Activated CD4-positive, alpha-beta T cell treated with anti-CD3 and anti-CD28 coated beads for 24 hours (primary cell): ENCODE measurements around the gene IFITM5.
"Not testable (repeated sequence)": the region's sequence is repeated elsewhere in the genome, so short reads cannot be mapped to it uniquely, and the experiment has no call there.

Source experiments
- DNase-seq, 2 donors: peaks; one replicate each; pipeline ENCODE4 v3.0.0-alpha.2; 2020; ENCODE audit warnings: low read depth in 2 of 2

Gene IFITM5

DNA sequence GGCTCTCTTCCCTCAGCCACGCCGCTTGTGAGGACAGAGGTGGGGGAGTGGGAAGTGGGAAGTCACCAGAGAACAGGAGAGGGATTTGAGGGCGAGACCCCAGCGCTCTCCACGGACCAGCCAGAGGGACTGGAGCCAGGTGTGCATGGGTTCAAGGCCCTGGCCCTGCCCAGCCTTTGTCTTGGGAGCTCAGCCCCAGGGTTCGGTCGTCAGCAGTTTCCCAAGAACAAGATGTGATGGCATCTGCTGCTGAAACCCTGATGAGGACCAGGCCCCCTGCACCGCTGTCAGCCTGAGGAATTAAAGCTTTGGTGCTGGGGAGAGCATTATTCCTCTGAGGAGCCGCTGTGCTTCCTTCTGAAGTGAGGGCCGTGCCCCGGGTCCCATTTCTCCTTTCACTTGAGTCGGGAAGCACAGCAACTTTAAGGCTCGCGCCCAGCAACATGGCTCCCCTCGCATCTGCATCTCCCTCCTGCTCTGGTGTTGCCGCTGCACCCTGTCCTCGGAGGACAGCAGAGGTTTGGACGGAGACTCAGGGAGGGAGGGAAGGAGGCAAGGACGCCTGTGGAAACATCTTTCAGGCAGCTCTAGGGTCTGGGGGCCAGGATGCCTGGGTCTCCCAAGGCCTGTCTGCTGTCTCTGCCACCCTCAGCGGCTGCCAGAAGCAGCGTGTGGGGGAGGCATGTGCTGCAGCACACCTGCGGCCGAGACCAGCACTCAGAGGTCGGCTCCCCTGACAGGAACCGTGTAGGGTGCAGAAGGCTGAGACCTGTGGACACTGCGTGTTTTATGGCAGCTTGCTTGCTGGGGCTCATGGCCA is 3.8 kb downstream of the IFITM5 start:
- DNase-seq: no peak

DNA sequence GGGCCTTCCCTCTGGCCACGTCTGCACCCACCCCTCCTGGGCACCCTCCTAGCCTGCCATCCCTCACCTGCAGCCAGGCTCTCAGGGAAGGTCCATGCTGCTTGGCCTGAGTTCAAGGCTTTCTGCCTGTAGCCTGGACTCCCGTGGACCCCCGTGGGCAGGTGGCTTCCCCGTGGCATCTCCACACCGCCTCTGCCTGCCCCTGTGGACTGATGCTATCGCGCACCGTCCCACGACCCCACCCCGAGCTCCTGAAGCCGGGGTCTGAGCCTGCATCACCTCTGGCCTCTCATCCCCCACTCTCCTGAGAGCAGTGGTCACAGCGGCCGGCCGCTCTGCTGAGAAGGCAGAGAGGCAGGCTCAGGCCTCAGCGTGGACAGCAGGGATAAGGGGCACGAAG is 4.5 kb downstream of the IFITM5 start:
- no peak for DNase-seq

DNA sequence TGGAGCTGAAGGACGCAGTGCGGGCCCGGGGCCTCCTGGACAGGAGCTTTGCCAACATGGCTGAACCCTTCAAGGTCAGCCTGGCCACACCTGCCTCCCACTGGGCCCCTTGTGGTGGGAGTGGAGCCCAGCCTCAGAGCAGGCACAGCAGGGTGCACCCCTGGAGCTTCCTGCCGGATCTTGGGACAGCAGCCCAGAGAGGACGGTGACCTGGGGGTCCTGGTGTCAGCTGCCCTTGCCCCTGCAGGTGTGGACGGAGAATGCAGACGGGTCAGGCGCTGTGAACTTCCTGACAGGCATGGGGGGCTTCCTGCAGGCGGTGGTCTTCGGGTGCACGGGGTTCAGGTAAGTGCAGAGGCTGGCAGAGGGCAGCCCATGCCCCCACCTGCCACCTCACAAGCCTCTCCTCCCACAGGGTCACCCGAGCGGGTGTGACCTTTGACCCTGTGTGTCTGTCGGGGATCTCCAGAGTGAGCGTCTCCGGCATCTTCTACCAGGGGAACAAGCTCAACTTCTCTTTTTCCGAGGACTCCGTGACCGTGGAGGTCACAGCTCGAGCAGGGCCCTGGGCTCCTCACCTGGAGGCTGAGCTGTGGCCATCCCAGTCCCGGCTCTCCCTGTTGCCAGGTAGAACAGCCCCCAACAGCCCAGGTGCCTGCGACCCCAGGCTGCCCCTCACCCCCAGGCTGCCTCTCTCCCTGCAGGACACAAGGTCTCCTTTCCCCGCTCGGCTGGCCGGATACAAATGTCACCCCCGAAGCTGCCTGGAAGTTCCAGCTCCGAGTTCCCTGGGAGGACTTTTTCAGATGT is 5.3 kb downstream of the IFITM5 start:
- no peak for DNase-seq

DNA sequence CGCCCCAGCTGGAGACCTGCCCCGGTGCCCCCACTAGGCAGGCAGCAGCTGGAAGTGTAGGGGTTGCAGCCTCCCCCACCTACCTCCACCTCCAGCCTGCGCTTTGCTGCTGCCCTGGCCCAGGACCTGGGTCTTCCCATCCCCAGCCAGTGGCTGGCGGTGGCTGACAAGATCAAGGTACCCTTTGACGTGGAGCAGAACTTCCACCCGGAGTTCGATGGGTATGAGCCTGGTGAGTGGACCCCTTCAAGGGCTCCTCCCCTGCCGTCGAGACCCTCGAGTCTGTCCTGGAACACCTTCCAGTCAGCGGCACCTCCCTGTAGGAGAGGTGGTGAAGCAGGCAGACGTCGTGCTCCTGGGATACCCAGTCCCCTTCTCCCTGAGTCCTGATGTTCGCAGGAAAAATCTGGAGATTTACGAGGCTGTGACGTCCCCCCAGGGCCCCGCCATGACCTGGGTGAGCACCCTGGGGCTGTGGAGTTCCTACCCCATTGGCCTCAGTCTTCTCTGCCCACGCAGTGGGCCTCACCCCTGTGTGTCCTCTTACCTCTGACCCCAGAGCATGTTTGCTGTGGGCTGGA is 6.0 kb downstream of the IFITM5 start:
- no peak for DNase-seq

DNA sequence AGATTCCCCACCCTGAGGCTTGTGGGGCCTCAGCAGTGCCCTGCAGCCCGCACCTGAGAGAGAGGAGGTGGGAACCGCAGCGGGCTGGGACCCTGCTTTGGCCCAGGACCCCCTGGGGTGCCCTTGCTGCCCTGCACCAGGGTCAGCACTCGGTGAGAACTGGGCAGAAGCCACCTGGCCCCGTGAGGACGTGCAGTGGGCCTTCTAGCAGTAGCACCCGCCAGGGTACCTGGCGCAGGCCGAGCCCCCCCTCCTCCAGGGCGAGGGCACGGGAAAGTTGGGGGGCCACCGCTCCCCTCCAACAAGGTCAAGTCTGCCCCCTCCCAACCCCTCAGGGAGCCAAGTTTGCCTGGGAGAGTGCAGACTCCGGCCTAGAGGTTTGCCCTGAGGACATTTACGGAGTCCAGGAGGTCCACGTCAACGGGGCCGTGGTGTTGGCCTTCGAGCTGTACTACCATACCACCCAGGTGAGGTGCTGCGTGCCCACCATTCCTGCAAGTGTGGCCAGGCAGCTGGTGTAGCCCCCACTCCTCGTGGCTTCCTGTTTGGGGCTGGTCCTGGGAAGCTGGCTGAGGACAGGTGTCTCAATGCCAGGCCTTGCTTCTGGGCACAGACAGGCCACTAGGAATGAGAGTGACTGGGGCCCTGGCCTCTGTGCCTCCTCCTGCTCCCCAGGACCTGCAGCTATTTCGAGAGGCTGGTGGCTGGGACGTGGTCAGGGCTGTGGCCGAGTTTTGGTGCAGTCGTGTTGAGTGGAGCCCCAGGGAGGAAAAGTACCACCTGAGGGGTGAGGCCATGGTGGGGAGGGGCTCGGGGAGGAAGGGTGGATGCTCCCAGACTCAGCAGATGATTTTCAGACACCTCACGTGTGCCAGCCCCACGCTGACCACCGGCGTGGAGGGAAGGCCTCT is 6.9 kb downstream of the IFITM5 start:
- no peak for DNase-seq

- no peak for DNase-seq
Measured at GRCh38 chr11:291281-292210, 7.8 kb downstream of the IFITM5 start.

DNA sequence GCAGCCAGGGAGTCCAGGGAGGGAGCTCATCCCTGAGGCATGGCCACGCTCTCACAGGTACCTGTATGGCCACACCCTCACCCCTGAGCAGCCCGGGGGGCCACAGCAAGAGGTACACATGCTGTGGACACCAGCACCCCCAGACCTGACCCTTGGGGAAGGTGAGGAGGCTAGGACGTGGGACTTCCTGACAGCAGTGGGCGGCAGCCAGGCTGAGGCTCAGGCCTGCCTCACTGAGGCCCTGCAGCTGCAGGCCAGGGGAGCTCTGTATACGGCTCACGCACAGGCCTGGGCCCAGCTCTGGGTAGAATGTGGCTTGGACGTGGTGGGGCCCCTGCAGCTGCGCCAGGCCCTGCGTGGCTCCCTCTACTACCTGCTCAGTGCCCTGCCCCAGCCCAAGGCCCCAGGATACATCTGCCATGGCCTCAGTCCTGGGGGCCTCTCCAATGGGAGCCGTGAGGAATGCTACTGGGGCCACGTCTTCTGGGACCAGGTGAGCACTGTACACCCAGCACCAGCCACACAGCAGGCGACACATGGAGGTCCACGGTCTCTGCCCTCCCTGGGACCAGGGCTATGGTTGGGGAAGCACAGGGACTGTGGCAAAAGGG is 8.6 kb downstream of the IFITM5 start:
- no peak for DNase-seq

GRCh38 chr11:289712-290620 is 9.4 kb downstream of the IFITM5 start:
- no peak for DNase-seq

DNA sequence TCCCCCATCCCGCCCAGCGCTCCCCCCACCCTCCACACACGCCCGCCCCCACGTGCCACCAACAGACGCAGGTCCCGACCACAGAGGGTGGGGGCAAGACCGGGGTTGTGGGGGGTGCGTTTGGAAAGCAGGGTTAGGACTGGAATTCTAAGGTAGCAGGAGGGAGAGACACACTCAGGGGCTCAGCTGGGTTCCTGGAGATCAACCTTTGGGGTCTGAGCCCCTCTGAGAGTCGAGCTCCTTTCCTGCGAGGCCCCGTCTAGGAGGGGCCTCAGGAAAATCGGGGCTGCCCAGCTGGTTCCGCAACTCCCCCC is 10.0 kb downstream of the IFITM5 start:
- DNase-seq: no peak

GRCh38 chr11:288478-289397 is 10.6 kb downstream of the IFITM5 start, which contains the start of gene PGGHG:
Gene PGGHG, plus strand, starts transcription at chr11:289126. Its CDS starts 691 bp downstream, at chr11:289817.
- DNase-seq: no peak

DNA sequence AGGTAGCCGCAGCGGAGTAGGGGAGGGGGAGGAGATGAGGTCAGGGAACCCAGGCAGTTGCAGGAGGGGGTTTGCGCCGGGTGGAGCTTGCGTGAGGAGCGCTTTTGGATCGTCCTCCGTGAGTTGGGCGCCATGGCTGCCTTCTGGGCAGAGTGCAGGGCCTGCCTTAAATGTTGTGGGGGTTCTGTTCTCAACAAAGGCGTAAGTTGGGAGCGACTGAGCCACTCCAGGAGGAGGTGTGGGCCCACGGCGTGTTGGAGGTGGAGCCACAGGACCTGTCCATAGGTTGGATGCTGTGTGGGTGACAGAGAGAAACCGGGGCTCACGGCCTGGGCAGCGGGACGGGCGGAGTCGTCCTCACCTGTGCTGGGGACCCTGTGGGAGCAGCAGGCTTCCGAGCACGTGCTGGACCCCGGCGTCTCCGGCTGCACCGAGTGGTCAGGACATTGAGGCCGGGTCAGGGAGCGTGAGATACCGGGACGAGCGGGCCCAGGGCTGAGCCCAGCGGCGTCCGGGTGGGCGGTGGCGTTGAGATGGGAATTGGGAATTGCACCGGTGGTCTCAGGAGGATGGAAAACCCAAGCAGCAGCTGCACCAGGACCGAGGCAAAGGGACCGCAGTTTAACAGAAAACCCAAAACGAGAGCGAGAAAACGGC is 11.4 kb downstream of the IFITM5 start:
- no peak for DNase-seq

- DNase-seq: not testable (repeated sequence)
Measured at GRCh38 chr11:286977-287820, 12.1 kb downstream of the IFITM5 start.

DNA sequence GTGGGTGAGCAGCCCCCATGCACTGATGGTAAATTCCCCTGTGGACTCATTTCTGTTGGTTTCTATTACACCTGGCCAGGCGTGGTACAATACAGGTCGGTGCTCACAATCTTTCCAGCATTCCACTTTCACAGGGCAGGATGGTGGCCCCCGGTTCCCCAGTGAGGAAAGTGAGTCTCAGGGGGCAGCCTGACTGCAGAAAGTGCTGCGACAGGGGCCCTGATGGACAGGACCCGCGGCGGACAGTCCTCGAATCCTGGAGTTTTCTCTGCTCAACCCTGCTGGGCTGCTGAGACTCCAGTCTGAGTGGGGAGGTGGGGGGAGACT is 13.5 kb downstream of the IFITM5 start:
- DNase-seq: no peak

- no peak for DNase-seq
Measured at GRCh38 chr11:285021-285893, 14.1 kb downstream of the IFITM5 start.

DNA sequence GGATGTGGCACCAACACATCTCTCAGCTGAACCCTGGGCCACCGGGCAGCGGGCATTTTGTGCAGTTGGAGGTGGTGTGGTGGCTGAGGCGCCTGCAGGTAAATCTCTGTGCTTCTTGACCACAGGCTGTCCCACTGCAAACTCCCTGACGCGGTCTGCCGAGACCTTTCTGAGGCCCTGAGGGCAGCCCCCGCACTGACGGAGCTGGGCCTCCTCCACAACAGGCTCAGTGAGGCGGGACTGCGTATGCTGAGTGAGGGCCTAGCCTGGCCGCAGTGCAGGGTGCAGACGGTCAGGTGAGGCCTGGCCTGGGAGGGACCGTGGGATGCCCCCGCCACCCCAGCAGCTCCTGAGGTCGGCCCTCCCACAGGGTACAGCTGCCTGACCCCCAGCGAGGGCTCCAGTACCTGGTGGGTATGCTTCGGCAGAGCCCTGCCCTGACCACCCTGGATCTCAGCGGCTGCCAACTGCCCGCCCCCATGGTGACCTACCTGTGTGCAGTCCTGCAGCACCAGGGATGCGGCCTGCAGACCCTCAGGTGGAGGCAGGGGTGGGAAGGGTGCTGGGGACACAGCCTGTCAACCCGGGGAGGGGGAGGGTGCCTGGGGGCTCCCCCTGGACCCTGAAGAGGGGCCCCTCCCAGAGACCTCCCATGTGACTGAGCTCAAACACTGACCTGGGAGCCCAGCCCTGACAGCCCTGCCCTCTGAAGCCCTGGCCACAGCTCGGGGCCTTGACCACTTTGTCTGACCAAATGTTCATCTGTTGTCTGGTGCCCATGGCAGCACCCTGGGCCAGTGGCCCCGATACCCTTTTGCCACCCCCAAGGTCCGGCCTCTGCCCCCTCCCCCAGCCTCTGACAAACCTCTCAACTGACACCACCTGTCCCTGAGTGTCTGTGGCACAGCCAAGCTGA is 15.0 kb downstream of the IFITM5 start:
- DNase-seq: no peak
